ENCODE data around the gene TC2N.

DNA sequence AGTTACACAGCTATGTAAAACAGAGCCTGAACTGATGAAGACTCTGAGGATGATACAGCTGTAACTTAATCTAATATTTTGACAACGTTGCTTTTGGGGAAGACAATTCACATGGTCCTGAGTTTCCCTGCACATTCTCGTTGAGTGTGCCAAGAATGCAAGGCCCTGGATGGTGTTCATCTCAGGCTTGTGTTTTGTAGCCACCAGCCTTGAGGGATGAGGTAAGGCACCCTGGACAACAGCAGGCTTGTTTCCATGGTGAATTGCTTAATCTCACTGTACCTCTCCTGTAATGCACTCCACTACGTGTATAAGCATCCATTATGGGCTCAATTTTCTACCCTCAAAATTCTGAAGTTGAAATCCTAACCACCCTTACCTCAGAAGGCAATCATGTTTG, 137.6 kb downstream of the TC2N start:
- TF ChIP-seq EZH2 (IDR thresholded peaks at IDR 0.05; ENCODE audit: borderline replicate concordance, insufficient read depth, low read depth, low read length, poor library complexity, severe bottlenecking) = no peak
- TF ChIP-seq, protein P1, sequence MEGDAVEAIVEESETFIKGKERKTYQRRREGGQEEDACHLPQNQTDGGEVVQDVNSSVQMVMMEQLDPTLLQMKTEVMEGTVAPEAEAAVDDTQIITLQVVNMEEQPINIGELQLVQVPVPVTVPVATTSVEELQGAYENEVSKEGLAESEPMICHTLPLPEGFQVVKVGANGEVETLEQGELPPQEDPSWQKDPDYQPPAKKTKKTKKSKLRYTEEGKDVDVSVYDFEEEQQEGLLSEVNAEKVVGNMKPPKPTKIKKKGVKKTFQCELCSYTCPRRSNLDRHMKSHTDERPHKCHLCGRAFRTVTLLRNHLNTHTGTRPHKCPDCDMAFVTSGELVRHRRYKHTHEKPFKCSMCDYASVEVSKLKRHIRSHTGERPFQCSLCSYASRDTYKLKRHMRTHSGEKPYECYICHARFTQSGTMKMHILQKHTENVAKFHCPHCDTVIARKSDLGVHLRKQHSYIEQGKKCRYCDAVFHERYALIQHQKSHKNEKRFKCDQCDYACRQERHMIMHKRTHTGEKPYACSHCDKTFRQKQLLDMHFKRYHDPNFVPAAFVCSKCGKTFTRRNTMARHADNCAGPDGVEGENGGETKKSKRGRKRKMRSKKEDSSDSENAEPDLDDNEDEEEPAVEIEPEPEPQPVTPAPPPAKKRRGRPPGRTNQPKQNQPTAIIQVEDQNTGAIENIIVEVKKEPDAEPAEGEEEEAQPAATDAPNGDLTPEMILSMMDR (IDR thresholded peaks at IDR 0.05) = no peak
